Left lobe of liver (tissue), 2 donors: ENCODE measurements around the gene SUGCT. TPM values are rescaled to one million over a fixed set of nuclear protein-coding genes. Genes with fewer than 3 reads are reported as not detected.

Experiments
- ATAC-seq: fragments of 200-7000 bp; cut with Tn5 transposase; one replicate; pipeline ENCODE4 v1.9.1; 2020; ENCODE audit warnings: mild to moderate bottlenecking, moderate library complexity
- DNase-seq: peaks from one replicate; pipeline ENCODE4 v3.0.0-alpha.2; 2020; ENCODE audit warnings: low spot score
- total RNA-seq: library from RNA; stranded (reverse); gene quantifications from one replicate; pipeline ENCODE4 v1.2.1, GENCODE V29; 2021
- donor health status: DM: no; HTN: no; CAD: no; lungs with moderate emphysema.
- donor health status: DM: no; HTN: yes; CAD: no.

Gene SUGCT
- total RNA-seq, 1 donor from 2014 or later, result 14.3 TPM

DNA sequence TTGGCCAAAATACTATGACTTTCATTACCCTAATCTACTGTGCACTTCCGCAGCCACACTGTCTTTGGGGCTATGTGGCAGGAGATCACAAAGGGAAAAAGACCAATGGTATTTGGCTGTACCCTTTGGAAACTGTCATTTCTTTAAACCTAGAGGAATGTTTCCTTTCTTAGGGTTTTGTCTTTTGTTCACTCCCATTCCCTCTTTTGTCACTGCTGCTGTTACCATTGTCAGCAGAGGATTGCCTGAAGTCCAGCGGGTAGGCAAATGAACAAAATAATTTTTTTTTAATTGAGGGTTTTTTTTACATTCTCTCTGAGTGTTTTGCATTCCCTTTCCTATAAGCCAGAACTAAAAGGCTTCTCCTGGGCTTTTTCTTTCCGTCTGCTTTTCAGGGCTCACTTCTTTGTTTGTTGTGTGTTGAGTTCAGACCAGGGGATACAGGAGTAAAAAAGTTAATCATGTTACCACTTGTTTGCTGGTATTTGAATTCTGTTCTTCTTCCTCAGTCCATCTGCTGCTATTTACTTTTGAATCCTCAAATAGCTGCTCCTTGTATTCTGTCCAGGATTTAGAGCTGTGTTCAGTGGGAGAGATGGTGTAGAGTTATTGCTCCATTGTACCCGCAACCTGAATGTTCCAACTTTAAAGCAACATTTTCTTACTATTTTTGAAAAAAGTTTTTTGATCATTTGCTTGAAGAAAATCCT lies 374.6 kb downstream of the SUGCT start:
- ATAC-seq (no peak), DNase-seq (no peak)

DNA sequence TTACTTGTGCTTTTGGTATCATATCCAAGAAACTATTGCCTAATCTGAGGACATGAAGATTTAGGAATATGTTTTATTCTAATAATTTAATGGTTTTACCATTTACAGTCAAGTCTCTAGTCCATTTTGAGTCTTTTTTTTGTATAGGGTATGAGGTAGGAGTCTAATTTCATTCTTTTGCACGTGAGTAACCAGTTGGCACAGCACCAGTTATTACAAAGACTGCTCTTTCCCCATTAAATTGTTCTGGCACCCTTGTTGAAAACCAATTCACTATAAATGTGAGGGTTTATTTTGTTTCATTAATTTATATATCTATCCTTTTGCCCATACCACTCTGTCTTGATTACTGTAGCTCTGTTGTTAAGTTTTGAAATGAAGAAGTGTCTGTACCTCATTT lies 381.6 kb downstream of the SUGCT start:
- ATAC-seq, result no peak
- DNase-seq, result no peak

DNA sequence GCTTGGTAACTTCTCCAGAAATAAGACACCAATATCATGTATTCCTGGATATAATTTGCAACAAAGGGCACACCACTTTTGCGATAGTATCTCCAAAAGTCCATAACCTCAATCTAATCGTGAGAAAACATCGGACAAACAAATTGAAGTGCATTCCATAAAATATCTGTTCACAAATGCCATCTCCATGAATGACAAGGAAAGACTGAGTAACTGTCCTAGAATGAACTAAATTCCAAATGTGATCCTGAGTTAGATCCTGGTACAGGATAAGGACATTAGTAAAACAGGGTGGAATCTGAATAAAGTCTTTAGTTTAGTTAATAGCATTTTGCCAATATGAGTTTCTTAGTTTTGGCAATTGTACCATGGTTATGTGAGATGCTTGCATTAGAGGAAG lies 384.2 kb downstream of the SUGCT start:
- ATAC-seq (no peak), DNase-seq (no peak)

DNA sequence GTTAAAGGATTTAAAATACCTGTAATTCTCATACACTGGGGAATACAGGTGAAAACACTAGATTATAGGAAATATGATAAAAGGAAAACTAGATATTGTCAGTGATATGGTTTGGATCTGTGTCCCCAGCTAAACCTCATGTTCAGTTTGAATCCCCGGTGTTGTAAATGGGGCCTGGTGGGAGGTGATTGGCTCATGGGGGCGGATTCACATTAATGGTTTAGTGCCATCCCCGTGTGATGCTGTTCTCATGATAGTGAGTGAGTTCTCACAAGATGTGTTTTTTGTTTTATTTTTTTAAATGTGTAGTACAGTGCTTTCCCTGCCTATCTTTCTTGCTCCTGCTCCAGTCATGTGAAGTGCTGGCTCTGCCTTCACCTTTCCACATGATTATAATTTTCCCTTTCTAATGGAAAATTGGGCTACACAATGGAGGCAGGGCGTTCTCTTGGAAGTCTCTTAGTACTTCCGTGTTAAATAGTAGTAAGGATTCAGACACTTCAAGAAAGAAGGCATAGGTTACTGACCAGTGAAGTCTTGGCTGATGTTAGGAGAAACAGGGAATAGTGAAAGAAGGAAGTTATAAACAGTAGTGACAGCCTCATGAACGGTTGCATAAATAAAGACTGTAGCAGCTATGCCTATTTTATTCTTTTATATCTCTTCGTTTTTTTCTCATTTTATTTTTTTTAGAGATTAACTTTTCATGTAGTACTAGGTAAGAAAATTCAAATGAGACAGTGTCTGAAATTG lies 386.4 kb downstream of the SUGCT start:
- no peak for ATAC-seq
- no peak for DNase-seq

DNA sequence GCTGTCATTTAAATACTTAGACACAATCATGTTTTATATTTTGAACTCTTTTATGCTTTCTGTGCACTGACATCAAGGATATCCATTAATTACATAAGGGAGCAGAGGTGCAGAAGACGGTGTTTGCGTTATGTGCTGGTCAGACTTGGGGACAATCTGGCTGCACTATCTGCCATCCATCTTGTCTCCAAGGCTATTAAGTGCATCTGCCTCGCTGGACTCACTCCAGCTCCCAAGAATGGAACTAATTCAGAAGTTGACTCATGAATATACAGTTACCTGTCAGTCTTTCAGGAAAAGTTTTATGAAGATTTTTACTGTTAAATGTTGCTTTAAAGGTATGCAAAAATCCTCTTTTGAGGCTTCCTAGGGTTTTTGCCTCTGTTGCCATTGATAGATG lies 391.0 kb downstream of the SUGCT start:
- ATAC-seq (no peak), DNase-seq (no peak)

DNA sequence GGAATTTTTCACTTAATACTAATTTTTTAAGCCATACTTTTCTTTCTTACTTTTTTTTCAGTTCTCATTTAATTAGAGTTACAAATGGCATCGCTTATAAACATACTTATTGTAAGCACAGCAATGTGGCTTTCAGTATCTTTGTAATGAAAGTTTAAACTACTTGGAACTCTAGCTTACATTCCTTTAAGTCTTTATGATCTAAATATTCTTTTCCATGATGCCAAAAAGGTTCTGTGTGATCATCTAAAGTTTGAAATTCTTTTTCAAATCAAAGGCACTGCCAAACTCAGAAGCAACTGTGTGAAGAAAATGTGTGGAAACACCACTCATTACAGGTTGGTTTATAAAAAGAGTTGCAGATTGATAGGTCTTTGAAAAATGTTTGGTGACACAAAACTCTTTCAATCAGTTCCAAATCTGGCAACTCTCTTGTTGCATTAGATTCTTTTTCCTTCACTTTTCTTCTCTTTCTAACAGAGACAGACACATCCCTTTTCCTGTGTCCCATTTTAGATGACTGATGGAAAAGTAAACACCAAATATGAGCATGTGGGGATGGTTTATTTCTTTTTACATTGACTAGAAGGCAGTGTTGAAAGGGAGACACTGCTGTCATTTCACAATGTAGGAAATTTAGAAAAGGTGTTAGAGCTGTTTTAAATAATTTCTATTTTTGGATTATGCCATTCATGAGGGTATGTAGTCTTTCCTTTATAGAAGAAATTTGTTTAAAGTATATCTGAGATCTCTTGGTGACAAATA lies 392.3 kb downstream of the SUGCT start:
- no peak for DNase-seq
- no peak for ATAC-seq

DNA sequence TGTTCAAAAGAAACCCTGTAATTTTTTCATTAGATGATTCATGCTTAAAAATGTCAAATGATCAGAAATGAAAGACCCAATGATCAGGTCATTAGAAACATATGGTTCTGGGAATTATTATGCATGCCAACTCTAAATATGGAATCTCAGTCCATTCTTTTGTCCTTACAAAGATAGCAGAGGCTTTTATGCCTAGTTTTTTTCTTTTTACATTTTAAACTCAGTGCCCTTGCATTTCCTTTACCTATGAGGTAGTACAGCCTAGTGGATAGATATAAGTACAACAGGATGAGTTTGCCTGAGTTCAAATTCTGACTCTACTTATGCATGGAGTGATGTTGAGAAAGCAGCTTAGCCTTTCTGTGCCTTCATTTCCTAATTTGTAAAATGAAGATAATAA lies 392.9 kb downstream of the SUGCT start:
- no peak for DNase-seq
- no peak for ATAC-seq

DNA sequence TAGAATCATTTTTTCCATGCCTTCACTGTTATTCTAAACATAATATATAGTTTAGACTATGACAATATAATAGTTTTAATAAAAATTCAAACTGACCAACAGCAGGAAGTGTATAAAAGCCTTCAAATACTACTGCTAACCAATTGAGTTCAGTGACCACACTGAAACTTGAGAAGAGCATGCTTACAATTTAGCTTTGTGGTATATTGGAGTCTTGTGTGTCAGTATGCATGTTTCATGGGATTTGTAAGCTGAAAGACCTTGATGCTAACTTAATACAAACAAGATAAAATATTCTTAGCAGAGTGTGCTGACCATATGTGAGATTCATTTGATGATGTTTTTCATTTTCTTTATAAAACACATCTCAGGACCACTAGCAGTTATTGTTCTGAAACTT lies 395.5 kb downstream of the SUGCT start:
- DNase-seq (no peak), ATAC-seq (no peak)

DNA sequence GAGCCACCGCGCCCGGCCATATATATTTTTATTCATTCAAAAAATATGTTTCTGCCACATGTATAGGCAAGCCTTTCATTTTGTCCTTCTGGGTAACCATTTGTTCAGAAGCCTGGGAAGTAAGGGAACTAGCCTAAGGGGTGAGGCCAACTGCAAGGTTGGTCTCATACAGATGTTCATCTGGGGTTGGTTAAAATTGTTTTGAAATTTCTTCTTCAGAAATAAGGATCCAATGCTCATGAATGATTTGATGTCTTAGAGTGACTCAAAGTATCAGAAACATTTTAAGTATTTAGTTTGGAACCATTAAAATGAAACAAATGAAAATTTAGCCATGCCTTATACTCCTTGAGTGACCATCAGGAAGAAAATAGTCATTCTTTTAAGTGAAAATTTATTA lies 397.2 kb downstream of the SUGCT start:
- ATAC-seq, result no peak

DNA sequence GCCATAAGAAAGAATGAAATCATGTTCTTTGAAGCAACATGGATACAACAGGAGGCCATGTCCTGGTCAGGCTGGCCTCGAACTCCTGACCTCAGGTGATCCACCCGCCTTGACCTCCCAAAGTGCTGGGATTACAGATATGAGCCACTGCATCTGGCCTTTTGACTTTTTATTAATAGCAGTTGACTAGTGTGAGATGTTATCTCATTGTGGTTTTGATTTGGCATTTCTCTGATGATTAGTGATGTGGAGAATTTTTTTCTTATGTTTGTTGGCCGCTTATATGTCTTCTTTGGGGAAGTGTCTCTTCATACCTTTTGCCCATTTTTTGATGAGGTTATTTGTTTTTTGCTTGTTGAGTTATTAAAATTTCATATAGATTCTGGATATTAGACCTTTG lies 400.9 kb downstream of the SUGCT start:
- no peak for ATAC-seq
- no peak for DNase-seq

More for the DNA sequence above, 397.2 kb downstream of the SUGCT start:
- DNase-seq, result no peak

DNA sequence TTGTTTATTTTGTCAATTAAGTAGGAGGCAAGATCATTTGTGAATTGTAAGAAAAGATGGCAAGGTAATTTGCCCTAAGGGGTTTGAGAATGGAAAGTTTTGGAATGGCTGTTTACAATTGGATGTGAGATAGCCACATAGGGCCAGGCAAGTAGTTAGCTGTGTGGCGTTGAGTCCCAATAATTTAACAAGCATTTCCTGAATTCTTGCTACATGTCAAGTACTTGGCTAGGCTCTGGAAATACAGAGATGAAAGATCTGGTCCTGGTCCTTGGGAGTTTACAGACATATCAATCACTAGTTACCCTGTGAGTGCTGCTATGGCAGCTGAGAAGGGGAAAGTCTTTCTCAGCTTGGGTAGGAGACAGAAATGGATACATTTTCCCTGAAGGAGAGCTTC lies 401.6 kb downstream of the SUGCT start:
- ATAC-seq (no peak), DNase-seq (no peak)

DNA sequence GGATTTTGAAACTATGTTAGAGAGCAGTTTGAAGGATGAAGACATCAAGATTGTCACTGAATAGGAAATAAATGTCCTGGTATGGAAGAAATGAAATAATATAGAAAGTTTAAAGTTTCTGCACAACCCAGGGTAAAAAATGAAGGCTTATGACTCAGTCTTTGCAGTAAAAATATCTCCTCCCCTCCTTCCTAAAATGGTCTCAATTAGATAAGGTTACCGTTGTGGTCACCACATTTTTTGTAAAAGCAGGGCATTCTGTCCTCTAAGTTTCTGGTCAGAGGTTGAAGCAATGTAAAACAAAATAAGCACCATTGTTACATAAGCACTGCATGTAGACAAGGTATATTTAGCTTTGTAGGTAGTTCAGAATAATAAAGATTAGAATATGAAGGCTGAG lies 403.5 kb downstream of the SUGCT start:
- ATAC-seq (no peak), DNase-seq (no peak)

DNA sequence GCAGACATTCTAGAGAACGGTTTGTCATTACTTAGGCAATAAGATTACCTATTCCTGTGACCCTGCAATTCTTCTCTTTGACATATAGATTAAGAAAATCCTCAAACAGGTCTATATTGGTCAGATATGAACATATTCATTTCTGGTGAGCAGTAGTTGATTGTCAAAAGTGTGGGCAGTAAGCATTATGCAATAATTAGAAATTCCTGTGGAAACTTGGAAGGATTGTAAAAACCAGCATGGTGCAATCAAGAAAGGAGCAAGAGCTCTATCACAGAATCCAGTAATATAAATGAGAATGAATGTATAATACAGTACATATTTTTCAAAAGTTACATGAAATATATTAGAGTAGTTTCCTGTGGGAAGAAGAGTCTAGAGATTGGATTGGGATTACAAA lies 406.5 kb downstream of the SUGCT start:
- DNase-seq, result no peak

DNA sequence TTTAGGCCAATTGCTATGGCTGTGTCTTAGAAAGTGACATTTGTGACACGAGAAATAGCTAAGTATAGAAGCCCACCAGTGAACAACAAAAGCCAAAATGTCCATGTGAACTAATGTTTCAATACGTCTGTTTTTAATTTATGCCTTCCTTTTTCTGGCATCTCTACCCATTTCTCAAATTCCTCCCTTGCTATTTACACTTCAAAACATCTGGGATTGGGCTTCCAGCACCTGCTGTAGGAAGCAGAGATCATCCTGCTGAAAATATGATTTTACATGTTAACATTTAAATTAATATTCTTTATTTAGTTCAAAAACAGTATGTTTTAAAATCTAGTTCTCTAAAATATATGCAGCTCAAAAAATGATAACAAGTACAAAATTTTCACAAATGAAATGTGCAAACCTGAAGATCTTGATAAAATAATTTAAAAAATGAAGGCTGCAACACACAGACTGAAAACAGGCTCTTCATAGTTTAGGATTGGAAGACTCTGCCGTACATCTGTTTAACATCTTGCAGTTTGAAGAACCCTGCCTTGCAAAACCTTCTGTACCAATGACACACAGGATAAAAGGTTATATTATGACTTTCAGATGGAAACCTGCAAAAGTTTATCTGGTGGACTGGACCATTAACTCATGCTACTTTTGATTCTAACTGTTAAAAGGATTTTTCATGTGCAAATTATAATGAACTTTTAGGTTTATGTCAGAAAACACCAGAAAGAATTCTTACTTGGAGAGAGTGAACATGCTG lies 408.4 kb downstream of the SUGCT start:
- ATAC-seq (no peak), DNase-seq (no peak)

More for the DNA sequence above, 406.5 kb downstream of the SUGCT start:
- ATAC-seq, result no peak

DNA sequence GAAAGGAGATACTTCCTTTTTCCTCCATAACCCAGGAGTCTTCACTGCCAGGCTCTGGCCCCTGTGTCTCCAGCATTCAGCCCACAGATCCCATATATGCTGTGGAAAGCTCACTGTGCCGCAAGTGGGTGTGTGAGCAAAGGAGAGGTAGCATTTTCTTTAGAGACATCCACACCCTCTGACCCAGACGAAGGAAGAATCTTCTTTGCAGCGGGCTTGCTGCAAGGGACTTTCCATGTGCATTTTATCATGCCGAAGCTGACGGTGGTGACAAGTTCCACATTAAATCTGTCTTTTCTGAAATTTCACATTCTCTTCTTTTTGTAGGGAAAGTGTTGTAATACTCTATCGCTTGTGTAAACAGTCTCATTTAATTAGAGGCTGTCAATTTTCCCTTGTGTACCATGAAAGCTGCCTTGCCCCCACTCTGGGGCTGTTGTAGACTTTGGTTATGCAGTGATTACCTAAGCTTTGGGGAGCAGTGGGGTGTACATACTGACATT lies 409.5 kb downstream of the SUGCT start:
- ATAC-seq (no peak), DNase-seq (no peak)

DNA sequence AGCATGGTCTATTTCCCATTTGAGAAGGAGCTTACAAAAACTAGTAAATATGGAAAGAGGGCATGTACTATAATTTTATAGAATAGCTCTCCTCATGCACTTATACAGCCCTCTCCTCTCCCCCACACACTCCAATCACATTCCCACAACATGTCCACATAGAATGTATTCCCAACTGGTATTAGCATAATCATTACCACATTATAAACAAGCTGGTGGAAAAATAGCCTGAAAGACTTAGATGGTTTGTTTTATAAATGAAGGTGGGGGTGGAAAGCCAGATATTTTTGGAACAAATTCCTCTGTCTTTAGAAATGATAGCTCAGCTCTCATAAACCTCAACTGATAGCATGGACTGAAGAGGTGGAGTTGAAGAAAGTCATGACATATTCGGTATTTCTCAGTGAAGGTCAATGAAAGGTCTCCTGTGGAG lies 410.1 kb downstream of the SUGCT start:
- no peak for ATAC-seq
- DNase-seq, result no peak

DNA sequence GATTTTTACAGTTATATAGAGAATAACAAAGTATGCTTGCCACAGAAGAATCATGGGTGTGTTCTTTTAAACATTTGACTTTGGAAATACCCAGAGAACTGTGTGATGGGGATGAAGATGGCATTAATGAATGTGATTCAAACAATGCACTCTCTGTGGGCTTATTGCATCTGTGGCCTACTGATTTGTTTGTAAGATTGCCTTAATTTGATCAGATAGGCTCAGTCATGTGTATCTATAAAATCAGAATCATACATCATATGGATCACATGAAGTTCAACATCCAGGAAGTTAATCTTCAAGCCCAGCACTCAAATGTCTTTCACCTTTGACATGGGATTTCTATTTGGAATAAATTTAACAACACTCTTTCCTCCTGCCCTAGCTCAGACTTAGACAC lies 410.9 kb downstream of the SUGCT start:
- ATAC-seq (no peak), DNase-seq (no peak)

DNA sequence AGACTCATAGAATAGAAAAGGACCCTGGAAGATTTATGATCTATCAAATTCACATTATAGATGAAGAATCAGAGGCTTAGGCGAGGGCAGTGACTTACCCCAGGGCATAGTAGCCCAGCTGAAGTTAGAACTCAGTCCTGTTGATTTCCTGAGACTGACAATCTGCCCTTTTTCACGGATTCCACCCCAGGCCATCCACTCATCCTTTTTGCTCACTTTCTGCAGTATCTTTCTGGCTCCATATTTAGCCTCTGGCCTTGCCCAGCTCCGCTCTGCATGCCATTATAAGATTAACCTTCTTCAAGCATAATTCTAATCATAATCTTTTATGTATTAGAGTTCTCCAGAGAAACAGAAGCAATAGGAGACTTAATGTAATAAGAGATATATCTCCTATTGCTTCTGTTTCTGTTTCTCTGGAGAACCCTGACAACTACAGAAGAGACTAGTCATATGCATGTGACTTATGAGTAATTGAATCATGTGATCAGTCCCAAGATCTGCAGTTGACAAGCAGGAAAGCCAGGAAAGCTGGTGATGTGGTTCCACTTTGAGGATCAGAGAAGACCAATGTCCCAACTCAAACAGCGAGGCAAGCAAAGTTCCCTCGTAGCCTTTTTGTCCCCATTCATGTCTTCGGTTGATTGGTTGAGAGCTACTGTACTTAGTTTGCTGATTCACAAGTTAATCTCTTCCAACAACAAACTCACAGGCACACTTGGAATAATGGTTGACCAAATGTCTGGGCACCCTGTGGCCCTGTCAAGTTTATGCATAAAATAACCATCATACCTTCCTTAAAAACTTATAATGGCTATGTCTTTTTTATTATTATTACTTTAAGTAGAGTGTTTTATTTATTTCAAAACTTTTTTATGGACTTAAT lies 412.1 kb downstream of the SUGCT start:
- no peak for ATAC-seq
- no peak for DNase-seq

DNA sequence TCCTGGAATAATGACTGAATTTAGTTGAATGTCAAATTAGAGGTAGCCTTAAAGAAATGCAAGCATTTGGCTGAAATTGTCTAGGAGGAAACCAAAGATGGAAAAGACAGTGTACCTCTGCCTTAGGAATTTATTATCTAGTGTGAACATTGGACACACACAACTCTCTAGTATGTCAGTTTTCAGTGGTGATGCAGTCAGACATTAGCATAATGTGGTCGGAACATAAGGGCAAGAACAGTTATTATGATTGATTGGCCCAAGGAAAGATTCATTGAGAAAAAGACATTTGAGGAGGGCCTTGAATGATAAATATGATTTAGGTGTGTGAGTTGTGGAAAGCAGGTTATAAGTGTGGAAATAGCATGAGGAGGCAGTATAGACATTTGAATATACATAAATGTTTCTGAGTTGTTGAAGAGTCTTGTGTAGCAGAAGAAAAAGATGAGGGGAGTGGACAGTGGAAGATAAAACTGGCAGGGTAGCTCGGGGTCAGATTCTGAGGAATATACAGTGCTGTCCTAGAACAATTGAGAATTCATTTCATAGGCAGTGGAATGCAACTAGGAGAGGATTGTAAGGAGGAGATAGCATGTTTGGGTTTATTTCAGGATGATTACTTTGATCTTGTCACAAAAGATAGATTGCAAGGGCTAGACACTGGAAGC lies 414.7 kb downstream of the SUGCT start:
- DNase-seq (no peak), ATAC-seq (no peak)
